ENCODE data around the gene GATAD2B. TPM values are rescaled to one million over a fixed set of nuclear protein-coding genes. Genes with fewer than 3 reads are reported as not detected.

Gene GATAD2B
- total RNA-seq, 1 donor from 2014 or later: 4.0 TPM

DNA sequence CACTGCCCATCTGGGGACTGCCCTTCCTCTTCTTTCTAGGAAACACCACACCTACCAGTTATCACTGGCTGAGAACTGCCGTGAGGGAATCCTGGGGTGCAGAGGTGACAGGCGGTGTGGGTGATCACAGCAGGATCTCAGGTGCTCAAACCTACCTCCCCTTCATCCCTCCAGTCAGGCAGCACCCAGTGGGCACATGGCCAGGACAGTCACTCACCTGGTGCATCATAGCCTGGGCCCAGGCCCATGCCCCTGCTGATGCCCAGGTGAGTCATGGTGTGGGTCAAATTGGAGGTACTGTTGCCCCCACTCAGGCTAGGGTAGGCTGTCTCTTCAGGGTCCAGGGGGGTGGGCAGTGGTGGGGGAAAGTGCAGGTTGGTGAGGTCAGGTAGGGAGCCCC, 29.0 kb upstream of the GATAD2B start:
- DNase-seq (ENCODE audit: low read depth in 2 of 2): no peak

DNA sequence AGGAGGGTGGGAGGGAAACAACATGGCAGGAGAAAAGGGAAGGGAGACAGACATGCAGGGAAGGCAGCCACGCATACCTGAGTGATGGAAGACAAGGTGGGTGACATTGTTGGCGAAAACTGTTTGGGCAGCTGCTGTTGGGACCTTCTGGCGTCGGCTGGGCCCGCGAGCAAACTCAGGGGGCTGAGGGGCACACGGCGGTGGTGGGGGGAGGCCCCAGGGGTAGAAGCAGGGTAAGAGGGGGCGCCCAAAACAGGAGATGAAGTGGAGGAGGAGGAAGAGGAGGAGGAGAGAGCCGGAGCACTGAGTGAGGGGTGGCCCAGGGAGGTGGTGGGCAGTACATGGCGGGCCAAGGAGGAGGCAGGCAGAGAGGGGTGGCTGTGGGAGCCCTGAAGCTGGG, 28.4 kb upstream of the GATAD2B start:
- no peak for DNase-seq (ENCODE audit: low read depth in 2 of 2)

DNA sequence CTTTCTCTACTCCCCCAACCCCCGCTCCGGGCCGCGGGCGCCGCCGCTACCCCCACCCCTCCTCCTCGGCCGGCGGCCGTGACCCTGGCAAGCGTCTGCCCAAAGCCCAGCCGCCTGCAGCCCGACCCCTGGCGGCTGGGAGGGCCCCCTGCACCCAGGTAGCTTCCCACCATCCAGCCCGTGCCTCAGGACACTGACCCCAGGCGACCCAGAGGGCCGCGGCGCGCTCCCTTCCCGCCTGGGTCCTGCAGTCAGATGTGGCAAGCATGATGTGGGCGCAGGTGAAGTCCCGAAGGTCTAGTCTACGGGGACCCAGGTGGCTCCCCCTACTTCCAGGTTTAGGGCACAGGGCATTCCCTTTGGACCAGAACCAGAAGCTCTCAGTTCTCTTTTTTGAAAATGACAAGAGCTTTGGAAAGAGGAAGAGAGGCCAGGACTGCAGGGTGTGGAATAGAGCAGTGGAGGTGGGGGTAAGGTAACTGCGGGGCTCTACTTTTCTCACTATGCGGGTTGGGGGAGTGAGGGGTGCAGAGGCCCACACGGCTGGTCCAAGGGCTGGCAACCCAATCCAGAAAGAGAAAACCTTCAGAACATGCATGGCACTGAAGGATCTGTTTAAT, 24.0 kb upstream of the GATAD2B start, which contains the start of gene DENND4B:
TSS of gene DENND4B (minus strand) at position 97 of the 620 bp plus-strand sequence. CDS start 2,344 bp downstream, outside the sequence.
- DNase-seq (ENCODE audit: low read depth in 2 of 2): peak; percentile 46 to 85

DNA sequence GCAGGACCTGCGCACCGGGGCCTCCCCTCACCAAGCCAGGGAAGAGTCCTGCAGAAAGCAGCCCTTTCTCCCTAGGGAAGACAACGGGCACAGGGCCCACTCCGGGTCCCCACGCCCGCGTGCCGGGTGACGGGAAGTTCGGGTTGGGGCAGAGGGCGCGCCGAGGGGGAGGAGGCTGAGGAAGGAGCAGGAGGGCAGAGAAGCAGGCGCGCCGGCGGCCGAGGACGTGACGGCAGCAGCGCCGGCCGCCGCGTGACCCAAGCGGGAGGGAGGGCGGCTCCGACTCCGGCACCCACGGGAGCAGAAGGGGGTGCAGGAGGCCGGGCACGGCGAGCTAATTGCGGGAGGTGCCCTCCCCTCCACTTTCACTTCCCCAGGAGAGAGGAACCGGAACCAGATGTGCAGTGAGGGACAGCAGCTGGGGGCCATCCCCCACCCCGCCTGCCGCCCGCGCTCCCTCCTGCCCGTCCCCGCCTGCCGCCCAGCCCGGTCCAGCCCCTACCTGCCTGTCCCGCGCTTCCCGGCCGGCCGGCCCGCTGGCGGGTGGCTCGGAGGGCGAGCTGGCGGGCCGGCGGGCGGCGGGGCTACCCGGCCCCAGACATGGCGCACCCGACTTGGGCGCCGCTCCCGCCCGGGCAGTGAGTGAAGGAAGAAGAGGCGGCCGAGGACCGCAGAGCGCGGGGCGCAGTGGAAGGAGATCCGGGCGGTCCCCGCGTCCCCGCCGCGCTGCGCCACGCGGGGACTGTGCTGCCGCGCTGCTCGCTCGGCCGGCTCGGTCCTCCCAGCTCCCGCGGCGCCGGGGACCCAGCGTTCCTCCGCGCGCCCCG, 23.2 kb upstream of the GATAD2B start:
- DNase-seq (ENCODE audit: low read depth in 2 of 2): peak; percentile 56 to 83

DNA sequence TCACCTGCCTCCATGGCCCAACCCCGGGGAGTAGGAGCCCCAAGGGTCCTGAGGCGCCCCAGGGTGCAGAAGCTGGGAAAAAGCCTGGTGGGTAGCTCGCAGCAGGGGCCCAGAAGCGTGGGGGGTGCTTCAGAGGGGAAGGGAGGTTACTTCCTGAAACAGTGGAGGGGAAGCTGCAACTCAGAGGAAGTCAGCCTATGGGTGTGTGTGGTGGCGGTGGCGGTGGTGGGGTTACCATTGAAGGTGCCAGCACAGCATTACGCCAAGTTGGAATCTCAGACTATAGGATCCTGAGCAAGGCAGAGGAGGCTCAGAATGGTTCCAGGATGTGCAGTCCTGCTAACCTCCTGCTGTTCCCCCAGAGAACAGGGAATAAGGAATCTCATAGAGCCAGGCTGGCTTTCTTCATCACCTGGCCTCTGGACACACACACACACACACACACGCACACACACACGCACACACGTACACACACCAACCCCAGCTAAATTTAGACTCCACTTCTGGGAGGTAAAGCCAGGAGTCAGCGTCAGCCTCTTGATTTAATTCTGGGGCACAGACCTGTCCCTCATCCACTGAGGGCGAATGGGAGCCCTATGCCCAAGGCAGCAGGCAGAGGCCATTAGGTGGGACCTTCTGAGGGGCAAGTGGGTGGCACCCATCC, 22.5 kb upstream of the GATAD2B start:
- DNase-seq (ENCODE audit: low read depth in 2 of 2): peak; percentile 36 to 53

DNA sequence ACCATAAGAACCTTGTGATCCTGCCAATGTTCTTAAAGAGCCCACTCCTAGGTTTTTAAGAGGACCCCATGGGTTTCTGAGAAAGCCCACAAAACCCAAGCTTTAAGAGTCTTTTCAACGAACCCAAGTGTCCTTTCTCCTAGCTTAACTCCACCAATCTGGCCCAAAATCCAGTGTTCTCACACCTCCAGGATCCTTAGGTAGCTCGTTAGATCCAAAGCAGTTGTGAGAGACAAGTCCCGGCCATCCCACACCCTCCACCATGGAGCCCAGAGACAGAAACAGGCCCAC, 22.0 kb upstream of the GATAD2B start:
- no peak for DNase-seq (ENCODE audit: low read depth in 2 of 2)

DNA sequence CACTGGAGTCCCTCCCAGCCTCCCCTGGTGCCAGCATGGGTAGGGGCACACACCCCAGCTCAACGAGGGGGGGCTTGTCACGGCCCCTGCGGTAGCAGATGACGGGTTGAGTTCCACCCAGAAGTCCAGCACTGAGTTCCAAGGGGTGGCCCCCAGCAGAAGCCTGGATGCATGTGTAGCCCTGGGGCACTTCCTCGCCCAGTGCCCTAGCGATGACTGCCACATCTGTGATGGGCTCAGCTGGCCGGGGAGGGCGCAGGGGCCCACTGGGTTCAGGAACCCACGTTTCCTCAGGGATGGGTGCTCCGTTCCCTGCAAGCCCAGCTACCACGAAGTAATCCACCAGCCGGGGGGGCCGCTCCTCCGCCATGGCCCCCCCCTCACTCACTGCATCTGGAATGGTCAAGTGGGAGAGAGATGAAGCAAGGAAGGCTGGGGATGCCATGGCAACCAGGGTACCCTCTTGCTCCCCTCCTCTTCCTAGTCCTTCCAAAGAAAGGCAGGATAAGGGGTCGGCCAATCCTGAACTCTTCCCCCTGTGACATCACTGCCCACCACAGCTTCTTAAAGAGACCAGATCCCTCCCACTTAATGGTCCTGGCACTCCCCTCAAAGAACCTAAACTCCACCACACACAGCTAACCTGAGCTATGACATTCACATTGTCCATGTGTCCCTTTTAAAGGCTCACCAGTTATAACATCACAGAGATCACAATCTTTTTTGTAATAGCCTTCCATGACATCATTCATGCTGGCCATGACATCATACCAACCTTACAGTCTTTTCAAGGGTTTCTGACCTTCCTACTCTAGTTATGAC, 21.4 kb upstream of the GATAD2B start:
- no peak for DNase-seq (ENCODE audit: low read depth in 2 of 2)

DNA sequence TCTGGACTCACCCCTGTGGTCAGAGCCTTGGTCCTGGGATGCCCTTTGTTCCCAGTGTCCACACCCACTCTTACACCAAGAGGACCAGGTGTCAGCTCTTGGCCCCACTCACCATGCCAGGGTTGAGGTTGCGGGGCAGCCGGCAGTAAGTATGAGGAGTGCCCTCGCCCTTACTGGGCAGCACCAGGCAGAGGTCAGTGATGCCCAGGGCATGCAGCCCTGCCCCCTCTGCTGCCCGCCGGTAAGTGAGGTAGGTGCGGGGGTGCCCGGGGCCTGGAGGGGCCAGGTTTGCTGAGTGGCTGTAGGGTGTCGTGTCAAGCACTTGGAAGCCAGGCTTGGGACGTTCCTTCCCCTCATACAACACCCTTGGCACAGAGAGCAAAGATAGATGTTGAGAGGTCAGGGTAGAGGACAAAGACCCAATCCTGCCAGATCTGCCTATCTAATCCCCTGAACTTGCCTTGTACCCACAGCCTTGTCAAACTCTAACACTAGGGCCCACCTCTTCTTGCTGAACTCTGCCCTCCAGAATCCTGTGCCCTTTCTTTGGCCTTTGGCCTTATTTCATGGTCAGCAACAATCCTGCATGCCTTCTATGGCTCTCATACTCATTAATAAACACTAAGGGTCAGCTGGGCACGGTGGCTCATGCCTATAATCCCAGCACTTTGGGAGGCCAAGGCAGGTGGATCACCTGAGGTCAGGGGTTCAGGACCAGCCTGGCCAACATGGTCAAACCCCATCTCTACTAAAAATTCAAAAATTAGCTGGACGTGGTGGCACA, 20.2 kb upstream of the GATAD2B start:
- DNase-seq (ENCODE audit: low read depth in 2 of 2): no peak

DNA sequence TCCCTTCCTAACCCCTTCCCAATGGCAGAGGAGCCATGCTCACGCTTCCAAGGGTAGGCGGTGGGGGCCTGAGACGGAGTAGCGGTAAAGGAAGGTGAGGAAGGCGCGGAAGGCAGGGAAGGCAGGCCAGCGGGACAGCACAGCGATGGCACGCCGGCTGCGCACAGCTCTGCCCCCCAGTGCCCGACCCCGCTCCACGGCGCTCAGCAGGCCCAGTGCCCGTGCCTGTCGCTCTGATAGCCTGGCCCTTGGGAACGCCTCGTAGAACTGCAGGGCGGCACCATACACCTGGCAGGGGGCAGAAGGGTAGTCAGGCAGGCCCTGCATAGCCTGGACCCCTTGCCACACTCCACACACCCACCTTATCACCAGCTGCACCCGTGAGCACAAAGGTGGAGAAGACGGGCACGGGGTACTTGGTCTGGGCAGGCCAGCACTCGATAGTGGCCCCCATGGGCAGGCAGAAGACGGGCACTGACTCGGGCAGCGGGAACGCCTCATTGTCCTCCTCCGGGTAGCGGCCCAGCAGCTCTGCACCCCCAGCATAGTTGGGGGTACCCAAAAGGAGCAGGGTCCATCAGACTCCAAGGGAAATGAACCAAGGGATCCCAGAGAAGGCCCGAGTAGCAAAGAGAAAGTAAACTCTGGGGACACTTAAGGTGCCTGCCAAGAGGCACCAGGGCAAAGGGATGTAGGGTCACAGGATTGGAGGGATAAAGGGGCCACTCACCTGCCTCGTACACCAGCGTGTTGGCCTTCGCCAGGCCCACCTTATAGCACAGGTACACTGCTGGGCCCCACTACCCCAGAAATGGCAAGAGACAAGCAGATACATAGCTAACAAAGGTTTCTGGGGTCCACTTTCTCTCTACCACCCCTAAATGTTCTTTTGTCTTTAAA, 19.3 kb upstream of the GATAD2B start:
- no peak for DNase-seq (ENCODE audit: low read depth in 2 of 2)

DNA sequence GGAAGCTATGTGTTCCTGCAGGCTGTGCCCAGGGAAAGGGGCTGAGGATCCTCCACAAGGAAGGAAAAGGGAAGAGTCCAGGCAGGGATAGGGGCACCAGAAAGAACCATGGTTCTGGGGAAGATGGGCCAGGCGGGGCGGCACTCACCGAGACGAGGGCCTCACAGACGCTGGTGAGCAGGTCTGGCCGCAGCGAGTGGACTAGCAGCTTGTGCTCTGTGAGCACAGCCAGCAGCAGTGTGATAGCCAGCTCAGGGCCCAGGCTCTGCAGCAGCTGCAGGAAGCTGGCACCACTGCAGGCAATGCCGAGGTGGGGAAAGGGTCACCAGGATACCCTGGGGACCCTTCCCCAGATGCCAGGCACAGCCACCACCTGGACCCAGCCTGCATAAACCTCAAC, 18.0 kb upstream of the GATAD2B start:
- DNase-seq (ENCODE audit: low read depth in 2 of 2): no peak

DNA sequence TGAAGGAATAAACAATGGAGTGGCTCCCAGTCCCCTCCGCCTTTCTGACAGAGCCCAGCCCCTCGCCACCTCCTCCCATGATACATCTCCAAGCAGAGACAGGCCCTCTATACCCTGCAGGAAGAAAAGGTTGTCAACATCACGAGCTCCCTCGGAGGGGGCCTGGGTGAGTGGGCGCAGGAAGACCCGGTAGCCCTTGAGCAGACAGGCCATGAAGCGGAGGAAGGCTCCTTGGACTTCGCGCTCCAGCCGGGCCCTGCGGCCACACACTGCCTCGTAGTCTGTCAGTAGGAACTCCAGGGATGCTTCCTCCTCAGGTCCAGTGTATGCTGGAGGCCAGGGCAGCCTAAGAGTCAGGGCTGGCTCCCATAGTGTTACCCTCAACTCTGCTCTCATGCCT, 16.7 kb upstream of the GATAD2B start:
- no peak for DNase-seq (ENCODE audit: low read depth in 2 of 2)

DNA sequence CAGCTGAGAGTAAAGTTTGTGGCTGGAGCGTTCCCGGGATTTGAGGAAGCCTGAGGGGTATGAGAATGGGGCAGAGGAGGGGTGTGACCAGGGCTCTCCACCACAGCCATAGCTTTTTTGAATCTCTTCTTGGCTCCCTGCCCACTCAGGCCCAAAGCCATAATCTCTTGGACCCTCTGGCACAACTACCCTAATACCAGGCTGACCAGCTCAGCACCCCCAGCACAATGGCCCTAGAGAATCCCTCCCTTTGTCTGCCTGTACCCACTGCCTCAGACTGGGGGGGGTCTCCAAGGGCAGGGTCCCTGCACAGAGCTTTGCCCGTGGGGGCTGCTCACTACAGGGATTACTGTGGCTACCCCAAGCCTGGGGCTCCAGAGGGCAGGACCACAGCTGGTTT, 16.2 kb upstream of the GATAD2B start:
- DNase-seq (ENCODE audit: low read depth in 2 of 2): no peak

DNA sequence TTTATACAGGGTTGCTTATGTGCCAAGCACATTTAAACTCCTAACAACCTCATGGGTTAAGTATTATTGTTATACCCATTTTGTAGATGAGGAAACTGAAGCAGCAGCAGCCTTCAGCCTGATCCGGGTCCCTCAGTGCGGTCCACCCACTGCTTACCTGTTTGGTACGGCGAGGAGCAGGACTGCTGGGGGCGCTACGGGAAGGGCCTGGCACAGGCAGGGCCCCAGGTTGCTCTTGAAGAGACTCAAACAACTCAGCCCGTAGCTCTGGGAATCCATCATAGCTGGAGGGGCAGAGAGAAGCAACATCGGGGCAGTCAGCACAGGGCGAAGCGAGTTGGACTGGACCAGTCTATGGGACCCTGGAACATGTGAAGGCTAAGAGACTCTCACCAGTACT, 14.6 kb upstream of the GATAD2B start:
- DNase-seq (ENCODE audit: low read depth in 2 of 2): no peak

DNA sequence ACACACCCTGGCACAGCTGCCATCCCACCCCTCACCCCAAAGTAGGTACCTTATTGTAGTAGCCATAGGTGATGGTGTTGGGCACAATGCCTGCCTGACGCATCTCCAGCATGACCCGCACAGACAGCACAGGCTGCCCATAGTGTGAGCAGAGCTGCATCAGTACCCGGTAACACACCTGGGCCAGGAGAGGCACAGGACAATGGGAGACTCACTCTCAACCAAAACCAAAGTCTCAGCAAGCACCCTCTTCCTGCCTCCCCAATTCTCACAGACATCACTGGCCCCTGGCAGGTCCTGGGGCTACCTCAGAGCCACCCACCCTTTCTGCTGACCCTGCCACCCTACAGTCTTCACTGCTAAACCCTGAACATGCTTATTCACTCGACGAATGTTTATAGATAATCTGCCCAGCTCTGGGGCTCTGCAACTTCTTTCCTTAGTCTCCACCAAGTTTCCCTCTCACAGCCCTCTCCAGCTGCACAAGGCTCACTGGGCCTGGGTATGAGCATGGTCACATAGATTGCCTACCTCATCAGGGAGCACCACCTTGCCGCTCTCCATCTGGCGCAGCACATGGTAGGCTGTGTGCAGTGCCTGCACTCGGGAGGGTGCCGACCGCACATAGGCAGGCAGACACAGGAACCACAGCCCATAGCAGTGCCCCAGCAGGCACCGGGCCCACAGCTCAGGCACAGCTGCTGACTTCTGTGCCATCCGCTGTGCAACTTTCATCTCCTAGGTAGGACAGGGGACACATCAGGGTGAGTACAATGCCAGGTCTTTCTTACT, 13.4 kb upstream of the GATAD2B start:
- no peak for DNase-seq (ENCODE audit: low read depth in 2 of 2)

DNA sequence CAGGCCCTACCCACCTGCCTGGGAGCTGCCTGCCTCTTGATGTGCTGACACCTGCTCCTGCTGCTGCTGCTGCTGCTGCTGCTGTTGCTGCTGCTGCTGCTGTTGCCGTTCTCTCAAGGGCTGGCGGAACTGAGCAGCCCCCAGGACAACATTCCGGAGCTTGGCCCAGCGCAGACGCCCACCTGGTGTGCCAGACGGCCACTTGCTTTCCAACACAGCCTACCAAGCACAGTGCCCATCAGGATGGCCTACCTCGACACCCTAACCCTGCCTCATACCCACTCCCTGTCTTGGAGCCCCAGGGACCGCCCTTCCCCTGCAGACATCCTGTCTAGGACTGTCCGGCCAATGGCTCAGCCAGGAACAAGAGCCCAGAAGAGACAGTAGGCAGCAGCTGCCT, 12.0 kb upstream of the GATAD2B start:
- no peak for DNase-seq (ENCODE audit: low read depth in 2 of 2)

DNA sequence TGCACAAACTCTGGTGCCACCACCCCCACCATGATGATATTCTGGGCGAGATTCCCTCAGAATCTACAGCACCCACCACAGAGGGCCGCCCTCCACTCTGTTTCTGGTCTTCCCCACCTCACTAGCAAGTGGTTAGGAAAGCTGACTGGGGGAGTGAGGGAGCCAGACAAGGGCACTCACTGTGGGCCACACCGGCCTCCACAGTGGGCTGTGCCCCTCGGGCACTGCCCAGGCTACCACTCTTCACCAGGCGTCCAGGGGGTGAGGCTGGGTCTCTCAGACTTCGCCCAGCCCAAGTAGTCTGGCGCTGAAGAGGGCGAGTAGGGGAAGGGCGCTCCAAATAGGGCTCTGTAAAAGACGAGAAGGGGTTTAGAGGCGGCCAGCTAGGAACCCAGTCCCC, 11.2 kb upstream of the GATAD2B start:
- DNase-seq (ENCODE audit: low read depth in 2 of 2): no peak

DNA sequence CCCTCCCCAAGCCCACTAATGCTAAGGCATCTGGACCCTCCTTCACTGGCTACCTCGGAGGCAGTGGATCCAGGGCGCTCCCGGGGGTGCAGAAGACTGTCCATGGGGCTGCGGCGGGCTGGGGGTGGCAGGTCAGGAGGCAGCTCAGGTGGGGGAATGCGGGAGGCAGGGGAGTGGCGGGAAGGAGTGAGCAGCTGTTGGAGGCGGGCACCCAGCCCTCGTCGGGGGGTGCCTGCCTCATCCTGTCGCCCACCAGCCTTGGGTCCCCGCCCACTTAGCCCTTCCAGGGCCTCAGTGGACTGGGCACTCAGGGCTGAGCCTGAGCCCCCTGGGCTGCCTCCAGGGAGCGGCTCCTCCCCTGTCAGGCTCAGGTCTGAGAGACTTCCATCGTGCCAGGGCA, 10.7 kb upstream of the GATAD2B start:
- no peak for DNase-seq (ENCODE audit: low read depth in 2 of 2)

DNA sequence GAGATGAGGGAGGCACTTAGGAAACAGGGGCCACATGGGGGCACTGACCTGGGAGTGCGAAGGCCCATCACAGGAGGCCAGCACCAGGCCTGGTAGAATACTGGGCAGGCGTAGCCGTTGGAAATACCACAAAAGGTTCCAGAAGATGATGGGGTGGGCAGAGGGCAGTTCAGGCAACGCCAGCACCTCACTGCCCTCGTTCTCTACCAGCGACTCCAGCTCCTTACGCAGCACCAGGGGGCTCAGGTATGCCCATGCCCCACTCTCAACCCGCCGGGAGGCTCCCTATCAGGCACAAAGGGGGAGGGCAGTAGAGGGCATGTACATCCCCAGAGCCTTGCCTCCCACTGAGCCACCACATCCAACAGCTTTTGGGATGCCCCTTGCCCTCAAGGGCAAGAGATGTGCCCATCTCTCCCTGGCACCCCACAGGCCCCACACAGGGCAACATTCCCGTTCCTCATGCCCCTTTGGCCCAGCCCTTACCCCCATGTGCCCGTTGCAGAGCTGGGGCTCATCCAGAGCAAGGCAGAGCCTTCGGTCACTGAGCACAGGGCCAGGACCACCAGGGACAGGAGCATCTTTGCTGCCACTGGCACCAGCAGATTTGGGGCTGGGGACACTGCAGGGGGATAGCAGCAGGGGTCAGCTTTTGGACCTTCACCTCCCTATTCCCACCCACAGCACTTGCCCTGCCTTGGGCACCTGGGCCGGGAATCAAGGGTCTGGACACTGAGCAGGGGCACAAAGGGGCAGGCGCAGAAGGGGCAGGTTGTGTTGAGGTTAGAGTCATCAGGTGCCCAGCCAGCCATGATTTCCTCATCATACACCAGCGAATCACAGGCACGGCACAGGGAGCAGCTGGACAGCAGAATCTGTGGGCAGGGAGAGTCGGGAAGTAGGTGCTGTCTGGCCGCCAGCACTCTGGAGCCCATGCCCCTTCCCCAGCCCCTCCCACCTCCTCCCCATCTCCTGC, 9.7 kb upstream of the GATAD2B start:
- no peak for DNase-seq (ENCODE audit: low read depth in 2 of 2)

All from dermis microvascular lymphatic vessel endothelial cell (primary cell).